Activated CD4-positive, alpha-beta T cell treated with anti-CD3 and anti-CD28 coated beads for 1 hour (primary cell): ENCODE results near the gene GABRB2.
"Not testable (repeated sequence)": the region's sequence is repeated elsewhere in the genome, so short reads cannot be mapped to it uniquely, and the experiment has no call there.

ENCODE experiments used
- DNase-seq: peaks from one replicate; pipeline ENCODE4 v3.0.0-alpha.2; 2020

Gene GABRB2

GRCh38 chr5:161546470-161547301, at the start of gene GABRB2:
GABRB2 (minus strand) TSS chr5:161546725; CDS start chr5:161546643, 82 bp downstream.
- no peak for DNase-seq

GRCh38 chr5:161585798-161586197, 39.3 kb upstream of the GABRB2 start:
- no peak for DNase-seq

- DNase-seq: no peak
Measured at GRCh38 chr5:161580621-161581020, 34.1 kb upstream of the GABRB2 start.

- DNase-seq: no peak
Measured at GRCh38 chr5:161572914-161573313, 26.4 kb upstream of the GABRB2 start.

- no peak for DNase-seq
Measured at GRCh38 chr5:161566081-161566480, 19.6 kb upstream of the GABRB2 start.

GRCh38 chr5:161562446-161562845, 15.9 kb upstream of the GABRB2 start:
- DNase-seq: no peak

- DNase-seq: no peak
Measured at GRCh38 chr5:161549106-161549505, 2.6 kb upstream of the GABRB2 start.

GRCh38 chr5:161548487-161549094, 2.1 kb upstream of the GABRB2 start:
- DNase-seq: no peak

GRCh38 chr5:161547738-161548486, 1.4 kb upstream of the GABRB2 start:
- no peak for DNase-seq

GRCh38 chr5:161547406-161547737, 847 bp upstream of the GABRB2 start:
- no peak for DNase-seq

GRCh38 chr5:161546095-161546469, 443 bp downstream of the GABRB2 start:
- no peak for DNase-seq

GRCh38 chr5:161545344-161546094, 1.0 kb downstream of the GABRB2 start:
- no peak for DNase-seq

- DNase-seq: no peak
Measured at GRCh38 chr5:161544350-161544765, 2.2 kb downstream of the GABRB2 start.

- no peak for DNase-seq
Measured at GRCh38 chr5:161539016-161539415, 7.5 kb downstream of the GABRB2 start.

- no peak for DNase-seq
Measured at GRCh38 chr5:161535762-161536161, 10.8 kb downstream of the GABRB2 start.

- DNase-seq: no peak
Measured at GRCh38 chr5:161530700-161531099, 15.8 kb downstream of the GABRB2 start.

GRCh38 chr5:161513942-161514341, 32.6 kb downstream of the GABRB2 start:
- DNase-seq: no peak

GRCh38 chr5:161507591-161507990, 38.9 kb downstream of the GABRB2 start:
- no peak for DNase-seq

GRCh38 chr5:161505160-161505559, 41.4 kb downstream of the GABRB2 start:
- DNase-seq: not testable (repeated sequence)

GRCh38 chr5:161498531-161498930, 48.0 kb downstream of the GABRB2 start:
- DNase-seq: no peak

- DNase-seq: no peak
Measured at GRCh38 chr5:161483721-161484120, 62.8 kb downstream of the GABRB2 start.

GRCh38 chr5:161481922-161482321, 64.6 kb downstream of the GABRB2 start:
- no peak for DNase-seq
